ENCODE data around the gene CX3CL1. TPM values are rescaled to one million over a fixed set of nuclear protein-coding genes. Genes with fewer than 3 reads are reported as not detected.

The CX3CL1 gene
- total RNA-seq, 1 experiment from 2014 or later = 0.23 TPM

DNA sequence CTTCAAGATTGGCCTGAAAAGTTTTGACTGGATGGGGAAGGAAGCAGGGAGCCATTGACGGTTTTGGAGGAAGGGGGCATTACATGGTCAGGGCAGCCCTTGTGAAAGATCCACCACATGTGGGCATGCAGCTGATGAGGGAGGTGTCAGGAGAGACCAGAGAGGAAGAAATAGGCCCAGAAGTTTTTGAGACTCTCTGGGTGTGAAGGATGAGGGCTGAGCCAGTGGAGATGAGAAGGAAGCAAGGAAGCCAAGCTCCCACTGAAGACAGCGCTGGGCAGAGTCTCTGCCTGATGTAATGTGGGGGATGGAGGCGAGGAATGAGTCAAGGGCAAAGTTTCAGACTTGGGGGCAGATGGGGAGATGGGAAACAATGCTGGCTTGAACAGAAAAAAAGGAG is 32.8 kb downstream of the CX3CL1 start:
- DNase-seq (ENCODE audit: low spot score) = no peak

DNA sequence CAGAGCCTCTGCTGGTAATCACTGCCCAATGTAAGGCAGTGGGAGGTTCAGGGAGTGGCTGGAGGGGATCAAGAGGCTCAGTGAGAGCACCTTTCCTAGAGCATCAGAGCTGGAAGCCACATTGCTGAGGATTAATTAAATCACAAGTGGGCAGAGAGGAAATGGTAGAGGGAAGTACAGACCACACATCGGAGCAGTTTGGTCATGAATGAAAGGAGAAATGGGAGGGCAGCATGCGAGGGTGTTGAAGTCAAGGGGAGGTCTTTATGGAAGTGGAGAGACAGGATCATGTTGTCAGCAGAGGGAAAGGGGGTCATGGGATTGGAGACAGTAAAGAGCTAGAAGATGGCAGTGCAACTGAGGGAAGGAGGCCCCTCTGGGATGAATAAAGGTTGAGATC is 34.6 kb downstream of the CX3CL1 start:
- DNase-seq (ENCODE audit: low spot score) = no peak

DNA sequence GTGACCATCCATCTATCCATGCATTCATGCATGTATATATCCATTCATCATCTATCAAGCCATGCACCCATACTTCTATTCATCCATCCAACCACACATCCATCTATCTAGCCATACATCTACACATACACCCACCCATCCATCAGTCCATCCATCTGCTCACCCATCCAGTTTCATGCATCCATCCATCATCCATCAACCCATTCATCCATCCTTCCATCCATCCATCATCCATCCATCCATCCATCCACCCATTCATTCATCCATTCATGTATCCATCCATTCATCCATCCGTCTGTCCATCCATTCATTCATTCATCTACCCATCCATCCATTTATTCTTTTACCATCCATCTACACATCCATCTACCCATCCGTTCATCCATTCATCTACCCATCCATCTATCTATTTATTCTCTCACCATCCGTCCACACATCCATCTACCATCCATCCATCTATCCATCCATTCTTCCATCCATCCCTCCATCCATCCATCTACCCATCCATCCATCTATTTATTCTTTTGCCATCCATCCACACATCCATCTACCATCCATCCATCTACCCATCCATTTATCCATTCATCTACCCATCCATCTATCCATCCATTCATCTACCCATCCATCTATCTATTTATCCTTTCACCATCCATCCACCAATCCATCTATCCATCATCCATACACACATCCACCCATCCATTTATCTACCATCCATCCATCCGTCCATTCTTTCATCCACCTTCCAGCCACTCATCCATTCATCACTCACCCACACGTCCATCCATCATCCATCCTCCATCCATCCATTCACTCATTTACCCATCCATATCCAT is 35.4 kb downstream of the CX3CL1 start:
- no peak for DNase-seq (ENCODE audit: low spot score)

DNA sequence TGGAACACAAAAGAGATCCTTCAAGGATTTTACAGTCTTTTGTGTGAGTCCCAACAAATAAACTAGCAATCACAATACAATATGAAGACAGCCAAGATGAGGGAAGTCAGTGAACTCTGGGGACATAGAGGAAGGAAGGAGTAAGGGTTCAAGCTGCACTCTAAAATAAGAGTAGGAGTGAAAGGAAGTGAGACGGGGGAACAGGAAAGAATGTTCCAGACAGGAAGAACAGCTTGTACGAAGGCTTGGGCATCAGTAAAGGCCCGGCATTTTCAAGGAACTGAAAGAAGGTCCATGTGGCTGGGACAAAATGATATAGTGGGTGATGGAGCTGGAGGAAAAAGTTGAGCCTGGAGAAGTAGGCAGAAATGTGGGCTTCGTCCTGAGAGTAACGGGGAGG is 36.8 kb downstream of the CX3CL1 start:
- DNase-seq (ENCODE audit: low spot score) = no peak

DNA sequence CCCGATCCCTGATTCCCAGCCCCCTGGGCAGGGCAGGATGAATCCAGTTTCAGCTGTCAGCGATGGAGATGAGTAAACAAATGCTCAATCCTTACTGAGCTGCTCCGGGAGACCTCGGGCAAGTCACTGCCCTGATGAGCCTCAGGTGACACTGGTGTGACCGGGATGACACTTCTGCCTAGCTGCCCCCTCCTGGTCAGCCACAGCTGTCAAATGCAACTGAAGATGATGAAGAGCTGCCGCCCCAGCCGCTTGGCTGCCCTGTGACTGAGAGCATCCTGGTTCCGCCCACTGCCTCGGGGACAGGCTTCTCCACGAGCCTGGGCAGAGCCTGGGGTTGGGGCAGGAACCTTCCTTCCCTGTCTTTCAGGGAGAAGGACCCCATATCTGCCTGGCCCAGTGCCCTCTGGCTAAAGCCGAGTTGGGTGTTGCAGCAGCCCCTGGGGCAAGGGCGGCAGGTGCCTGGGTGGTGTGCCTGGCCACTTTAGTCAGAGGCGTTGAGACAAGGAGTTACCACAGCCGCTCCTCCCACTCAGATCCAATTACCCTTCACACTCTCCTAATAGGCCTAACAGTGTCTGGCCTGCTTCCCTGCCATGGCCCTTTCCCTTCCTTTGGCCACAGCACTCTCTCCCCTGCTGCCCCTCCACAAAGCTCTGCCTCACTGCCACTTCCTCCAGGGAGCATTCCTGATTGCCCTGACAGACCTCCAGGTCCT is 37.7 kb downstream of the CX3CL1 start:
- no peak for DNase-seq (ENCODE audit: low spot score)

DNA sequence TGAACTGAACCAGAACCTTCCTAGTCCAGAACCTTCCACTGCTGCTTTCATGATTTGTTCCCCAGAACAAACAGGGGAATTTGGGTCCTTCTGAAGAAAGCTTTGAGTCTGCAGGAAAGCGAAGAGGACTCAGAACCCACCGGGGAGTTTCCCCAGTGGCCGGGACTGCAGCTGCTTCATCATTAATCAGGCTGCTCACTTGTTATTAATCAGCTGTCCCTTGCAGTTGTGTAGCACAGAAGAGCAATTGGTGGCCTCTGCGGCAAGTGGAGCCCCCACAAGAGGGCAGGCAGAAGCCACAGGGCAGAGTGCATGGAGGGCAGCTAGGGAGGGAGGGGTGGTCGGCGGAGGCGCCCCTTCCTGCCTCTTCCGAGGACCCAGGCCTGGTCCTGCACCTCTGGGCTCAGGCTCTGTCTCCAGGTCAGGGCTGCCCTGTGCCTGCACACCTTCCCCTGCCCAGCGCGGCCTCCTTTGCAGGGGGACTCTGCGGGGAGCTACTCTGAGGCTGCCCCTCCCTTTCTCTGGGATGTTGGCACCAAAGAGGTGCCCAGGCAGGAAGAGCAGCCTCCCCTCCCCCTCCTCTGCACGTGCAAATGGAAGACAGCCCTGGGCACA is 39.2 kb downstream of the CX3CL1 start:
- DNase-seq (ENCODE audit: low spot score) = no peak

DNA sequence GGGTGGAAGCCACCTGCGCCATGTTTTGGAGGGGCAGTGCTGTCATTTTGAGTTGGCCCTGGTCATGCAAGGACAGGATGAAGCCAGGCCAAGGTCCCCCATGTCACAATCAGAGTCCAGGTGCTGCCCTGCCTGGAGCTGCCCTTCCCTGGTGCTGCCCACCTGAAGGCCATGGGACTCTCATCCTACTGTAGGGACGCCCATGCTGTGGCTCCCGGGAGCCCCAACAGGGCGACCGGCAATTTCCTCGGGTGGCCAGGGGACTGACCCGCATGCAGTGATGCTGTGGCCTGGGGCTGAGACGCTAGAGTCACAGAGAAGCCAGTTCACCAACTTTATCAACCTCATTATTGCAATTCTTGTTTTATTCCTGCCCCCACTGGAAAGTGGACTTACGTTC is 40.3 kb downstream of the CX3CL1 start:
- no peak for DNase-seq (ENCODE audit: low spot score)

DNA sequence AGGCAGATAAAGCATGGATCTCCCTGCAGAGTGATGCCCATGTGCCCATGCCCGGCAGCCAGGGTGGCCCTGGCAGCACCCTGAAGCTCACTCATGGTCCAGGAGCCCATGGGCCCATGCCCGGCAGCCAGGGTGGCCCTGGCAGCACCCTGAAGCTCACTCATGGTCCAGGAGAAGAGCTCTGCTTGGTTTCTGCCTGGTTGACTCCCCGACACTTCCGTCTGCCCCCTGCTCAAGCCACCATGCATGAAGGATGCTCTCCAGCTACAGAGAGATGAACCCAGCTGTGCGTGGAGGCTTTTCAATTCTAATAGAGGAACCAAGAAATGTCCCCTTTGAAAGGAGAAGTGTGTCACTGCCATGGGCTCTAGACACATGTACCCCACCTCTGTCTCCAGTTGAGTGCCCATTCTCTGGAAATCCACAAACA is 41.0 kb downstream of the CX3CL1 start:
- DNase-seq (ENCODE audit: low spot score) = no peak

DNA sequence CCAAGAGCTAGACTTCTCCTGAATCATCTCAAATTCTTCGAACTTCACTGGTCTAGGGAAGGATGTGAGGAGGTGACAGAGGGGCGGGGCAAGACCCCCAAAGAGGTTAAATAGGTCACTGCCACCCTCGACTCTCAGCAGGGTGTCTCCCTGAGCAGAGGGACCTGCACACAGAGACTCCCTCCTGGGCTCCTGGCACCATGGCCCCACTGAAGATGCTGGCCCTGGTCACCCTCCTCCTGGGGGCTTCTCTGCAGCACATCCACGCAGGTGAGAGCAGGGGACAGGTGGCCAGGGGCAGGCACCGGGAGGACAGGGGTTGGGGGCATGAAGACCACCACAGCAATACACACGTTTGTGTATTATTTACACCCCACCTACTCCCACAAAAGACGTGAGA is 41.4 kb downstream of the CX3CL1 start:
- DNase-seq (ENCODE audit: low spot score) = no peak

DNA sequence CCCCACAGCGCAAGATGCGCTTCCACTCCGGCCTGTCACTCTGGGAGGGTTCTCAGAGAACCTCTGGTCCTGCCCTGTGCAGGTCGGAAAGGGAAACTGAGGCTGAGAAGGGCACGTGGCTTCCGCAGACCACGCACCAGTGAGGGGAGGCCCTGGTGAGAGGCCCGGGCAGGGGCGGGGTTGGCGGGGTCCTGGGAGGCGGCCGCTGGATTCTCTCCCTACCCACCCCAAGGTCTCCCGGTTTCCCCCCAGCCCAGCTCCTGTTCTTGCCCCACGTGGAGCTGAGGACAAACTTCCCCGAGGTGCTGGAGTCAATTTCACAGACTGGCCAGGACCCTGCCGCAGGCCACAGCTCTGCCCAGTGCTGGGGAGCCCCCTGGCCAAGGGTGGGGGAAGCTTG is 43.8 kb downstream of the CX3CL1 start:
- DNase-seq (ENCODE audit: low spot score) = no peak

DNA sequence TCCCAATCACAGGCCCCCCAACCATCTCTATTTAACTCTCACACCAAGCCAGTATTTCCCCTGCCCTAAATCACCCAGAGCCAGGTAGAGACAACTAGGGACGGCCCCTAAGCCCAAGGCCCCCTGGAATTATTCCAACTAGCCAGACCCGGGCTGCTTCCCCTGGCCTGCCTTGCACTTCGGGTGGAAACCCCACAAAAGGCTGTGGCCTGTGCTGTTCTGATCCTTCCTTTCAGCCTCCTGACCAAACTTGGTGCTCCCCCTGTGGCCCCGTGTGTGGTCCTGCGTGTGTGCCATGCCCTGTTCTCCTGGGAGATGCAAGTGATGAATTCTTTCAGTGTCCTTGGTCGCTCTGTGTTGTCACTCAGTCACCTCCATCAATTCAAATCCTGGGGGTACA is 47.2 kb downstream of the CX3CL1 start:
- DNase-seq (ENCODE audit: low spot score) = no peak

DNA sequence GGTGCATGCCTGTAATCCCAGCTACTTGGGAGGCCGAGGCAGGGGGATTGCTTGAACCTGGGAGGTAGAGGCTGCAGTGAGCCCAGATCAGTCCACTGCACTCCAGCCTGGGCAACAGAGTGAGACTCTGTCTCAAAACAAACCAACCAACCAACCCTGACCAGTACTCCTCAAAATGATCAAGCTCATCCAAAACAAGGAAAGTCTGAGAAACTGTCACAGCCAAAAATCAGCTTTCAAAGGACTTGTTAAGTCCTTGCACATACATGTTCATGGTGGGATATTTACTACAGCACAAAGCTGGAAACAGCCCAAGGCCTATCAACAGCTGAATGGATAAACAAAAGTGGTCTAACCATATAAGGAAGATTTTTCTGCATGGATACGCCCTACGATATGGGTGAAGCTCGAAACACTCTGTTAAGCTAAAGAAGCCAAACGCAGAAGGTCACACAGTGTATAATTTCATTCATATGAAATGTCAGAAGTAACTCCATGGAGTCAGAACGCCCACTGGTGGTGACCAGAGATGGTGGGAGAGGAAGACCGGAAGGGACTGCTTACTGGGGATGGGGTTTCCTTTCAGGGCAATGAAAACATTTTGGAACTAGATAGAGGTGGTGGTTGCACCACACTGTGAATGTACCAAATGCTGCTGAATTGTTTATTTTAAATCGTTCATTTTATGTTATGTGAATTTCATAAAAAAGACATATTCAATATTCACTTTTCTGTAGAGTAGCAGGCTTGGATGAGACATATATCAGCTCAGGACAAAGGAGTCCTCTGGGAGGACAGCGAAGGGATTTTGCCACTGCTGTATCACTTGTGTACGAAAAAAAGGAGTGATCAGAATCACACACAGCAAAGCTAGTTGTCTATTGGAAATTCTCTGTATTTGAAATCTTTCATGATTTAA is 50.0 kb downstream of the CX3CL1 start:
- peak; percentile 79 for DNase-seq (ENCODE audit: low spot score)

DNA sequence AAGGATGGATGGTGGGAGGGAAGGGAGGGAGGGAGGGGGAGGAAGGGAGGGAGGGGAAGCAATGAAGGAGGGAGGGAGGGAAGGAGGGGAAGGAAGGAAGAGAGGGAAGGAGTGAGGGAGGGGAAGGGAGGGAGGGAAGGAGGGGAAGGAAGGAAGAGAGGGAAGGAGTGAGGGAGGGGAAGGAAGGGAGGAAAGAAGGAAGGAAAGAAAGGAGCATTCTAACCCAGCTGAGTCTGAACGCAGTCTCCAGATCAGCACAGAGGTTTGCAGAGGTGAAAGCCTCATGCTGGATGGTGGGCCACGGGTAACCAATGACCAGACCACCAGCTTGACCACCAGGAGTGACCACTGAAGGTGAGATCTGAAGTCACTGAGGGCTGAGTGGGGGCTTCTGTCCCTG is 50.9 kb downstream of the CX3CL1 start:
- no peak for DNase-seq (ENCODE audit: low spot score)

DNA sequence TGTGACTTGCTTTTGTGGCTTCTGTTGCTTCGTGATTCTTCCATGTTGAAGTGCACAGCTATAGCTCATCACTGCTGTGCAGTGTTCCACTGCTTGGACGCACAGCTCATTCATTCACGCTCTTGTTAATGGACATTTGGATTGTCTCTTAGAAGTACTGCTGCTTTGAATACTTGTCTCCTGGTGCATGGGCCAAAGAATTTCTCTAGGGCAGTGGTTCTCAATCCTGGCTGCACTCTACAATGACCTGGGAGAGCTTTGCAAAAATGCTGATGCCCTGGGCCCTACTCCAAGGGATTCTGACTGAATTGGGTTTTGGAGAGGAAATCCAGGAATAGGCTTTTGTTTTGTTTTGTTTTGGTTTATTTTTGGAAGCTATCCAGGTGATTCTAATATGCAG is 52.3 kb downstream of the CX3CL1 start:
- DNase-seq (ENCODE audit: low spot score) = no peak

DNA sequence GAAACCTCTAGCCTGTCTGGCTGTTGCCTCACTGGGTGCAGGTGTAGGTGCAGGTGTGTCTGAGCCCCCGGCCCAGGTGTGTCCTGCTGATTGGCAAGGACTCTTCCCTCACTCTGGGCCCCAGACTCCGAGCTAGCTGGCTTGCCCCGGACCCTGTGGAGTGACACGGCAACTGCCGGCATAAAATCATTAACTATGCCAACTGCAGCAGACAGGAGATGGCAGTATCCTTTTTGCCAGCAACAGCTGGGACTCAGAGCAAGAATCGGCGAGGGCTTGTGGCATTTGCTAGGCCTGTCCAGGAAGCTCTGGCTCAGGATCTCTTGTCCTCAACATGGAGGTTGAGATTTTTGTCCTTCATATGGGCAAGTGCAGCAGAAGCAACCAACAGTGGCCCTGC is 54.1 kb downstream of the CX3CL1 start:
- DNase-seq (ENCODE audit: low spot score) = no peak

DNA sequence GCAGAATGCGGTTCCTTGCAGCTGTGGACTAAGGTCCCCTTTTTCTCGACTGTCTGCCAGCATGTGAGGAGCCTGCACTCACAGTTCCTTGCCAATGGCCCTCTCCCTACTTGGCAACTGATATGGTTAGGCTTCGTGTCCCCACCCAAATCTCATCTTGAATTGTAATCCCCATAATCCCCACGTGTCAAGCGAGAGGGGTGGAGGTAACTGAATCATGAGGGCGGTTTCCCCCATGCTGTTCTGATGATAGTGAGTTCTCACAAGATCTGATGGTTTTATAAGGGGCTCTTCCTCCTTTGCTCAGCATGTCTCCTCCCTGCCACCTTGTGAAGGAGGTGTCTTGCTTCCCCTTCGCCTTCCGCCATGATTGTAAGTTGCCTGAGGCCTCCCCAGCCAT is 55.0 kb downstream of the CX3CL1 start:
- no peak for DNase-seq (ENCODE audit: low spot score)

DNA sequence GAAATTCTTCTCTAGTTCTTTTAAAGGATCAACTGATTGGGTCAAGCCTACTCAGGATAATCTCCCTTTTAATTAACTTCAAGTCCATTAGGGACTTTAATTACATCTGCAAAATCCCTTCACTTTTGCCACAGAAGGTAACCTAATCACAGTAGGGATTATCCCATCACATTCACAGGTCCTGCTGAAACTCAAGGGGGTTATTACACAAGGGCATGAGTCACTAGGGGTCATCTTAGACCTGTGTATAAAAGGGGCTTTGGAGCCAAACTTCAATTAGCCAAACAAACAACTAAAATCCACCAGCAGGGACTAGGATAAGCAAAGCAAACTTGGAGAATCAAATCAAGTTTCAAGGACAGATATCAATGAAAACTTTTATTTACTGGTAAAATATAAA is 55.5 kb downstream of the CX3CL1 start:
- DNase-seq (ENCODE audit: low spot score) = no peak

DNA sequence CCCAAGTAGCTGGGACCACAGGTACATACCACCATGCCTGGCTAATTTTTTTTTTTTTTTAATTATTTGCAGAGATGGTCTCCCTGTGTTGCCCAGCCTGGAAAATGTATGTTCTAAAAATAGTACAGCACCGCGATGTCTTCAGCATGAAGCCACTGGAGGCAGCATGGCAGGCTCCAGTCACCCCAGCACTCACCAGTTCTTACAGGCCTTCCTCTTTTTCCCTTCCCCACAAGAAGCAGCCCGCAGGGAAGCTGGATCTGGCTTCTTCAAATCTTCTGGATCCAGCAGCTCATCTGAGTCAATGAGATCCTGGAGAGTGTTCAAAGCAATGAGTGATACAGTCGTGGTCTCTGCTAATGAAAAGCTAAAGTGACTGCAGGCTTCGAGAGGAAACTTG is 58.7 kb downstream of the CX3CL1 start:
- DNase-seq (ENCODE audit: low spot score) = no peak

DNA sequence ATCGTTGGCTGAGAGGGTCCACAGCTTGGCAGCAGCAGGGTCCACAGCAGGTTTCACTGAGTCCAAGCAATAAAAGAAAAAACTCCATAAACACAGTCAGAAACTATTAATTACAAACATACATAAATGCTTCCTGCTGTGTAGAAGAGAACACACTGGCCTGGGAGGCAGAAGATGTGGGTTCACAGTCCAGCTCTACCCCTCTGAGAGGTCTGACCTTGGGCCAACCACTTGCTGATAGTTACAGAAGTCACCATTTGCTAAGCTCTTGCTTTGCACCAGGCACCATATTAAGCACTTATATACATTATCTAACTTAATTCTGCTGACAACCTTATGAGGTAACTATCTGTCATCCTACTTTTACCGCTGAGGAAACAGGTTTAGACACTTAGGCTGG is 60.2 kb downstream of the CX3CL1 start:
- no peak for DNase-seq (ENCODE audit: low spot score)

DNA sequence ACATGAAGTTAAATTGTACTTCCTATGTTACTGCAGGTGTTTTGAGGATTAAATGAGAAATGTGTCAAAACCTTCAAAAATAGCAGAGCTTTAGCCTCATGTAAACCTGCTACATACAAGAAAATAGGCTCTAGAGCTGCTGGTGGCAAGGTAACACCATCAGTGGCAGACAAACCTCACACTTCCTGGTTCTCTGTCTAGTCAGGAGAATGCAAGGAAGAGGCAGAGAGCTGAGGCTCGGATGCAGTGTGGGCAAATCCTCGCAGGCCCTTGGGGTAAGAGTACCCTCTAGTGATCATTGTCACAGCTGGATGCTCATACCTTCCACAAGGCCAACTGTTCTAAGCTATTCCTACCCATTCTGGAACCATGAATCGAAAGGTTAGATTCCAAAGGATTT is 60.7 kb downstream of the CX3CL1 start:
- DNase-seq (ENCODE audit: low spot score) = no peak

DNA sequence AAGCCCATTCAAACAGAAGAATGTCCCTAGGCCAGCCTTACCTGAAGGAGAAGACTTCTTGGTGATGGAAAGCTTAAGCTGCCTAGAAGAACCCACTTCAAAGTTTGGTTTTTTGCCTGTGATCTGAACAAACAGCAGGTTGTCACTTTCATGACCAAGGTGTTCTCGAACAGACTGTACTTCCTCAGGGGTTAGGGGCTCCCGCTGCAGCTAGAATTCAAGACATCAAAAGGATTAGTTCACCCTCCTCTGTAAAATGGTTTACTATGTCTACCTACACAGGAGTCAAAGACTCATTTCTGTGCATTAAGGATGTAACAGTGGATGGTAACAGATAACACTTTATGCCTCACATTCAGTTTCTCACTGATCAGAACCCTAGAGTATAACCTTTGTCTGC is 61.7 kb downstream of the CX3CL1 start:
- no peak for DNase-seq (ENCODE audit: low spot score)
